Right lobe of liver (tissue), 6 donors: ENCODE results near the gene COX6B2. TPM values are rescaled to one million over a fixed set of nuclear protein-coding genes. Genes with fewer than 3 reads are reported as not detected.

Source experiments
- ATAC-seq, 4 donors: fragments of 200-7000 bp; cut with Tn5 transposase; one replicate each; pipeline ENCODE4 v1.9.1; 2020; ENCODE audit warnings: mild to moderate bottlenecking in 4 of 4, moderate library complexity in 4 of 4
- DNase-seq, 3 donors: peaks; one replicate each; pipeline ENCODE4 v3.0.0-alpha.2; 2020
- H3K27ac ChIP-seq, 3 donors: fragments of 200-600 bp; one replicate each; pipeline ENCODE4 v1.8.0; 2022
- H3K27me3 ChIP-seq, 2 donors: fragments of 200-600 bp; one replicate each; pipeline ENCODE4 v1.8.0; 2022
- H3K36me3 ChIP-seq, 4 donors: fragments of 200-600 bp; sonication (generic) in 1 of 4; one replicate each; pipeline versions ENCODE4 v1.5.1 to v1.8.0; 2017 to 2022; ENCODE audit warnings: control low read depth in 1 of 4
- H3K4me1 ChIP-seq, 4 donors: fragments of 200-600 bp; sonication (generic) in 1 of 4; one replicate each; pipeline versions ENCODE4 v1.5.1 to v1.8.0; 2017 to 2022; ENCODE audit warnings: control low read depth in 1 of 4
- H3K4me3 ChIP-seq, 3 donors: fragments of 200-600 bp; one replicate each; pipeline ENCODE4 v1.8.0; 2022
- H3K9me3 ChIP-seq, 4 donors: fragments of 200-600 bp; sonication (generic) in 1 of 4; one replicate each; pipeline versions ENCODE4 v1.5.1 to v1.8.0; 2017 to 2022; ENCODE audit warnings: control low read depth in 1 of 4
- CTCF ChIP-seq, 4 donors: fragments of 200-600 bp in 3 of 4; fragments of 450-650 bp in 1 of 4; IDR thresholded peaks; one replicate each; pipeline versions ENCODE4 v1.5.1 to v1.8.0; 2016 to 2022; ENCODE audit warnings: antibody characterized with exemption in 4 of 4, mild to moderate bottlenecking in 2 of 4
- POLR2A ChIP-seq: fragments of 450-650 bp; IDR thresholded peaks from one replicate; pipeline ENCODE4 v1.6.1; 2017; ENCODE audit warnings: antibody characterized with exemption, mild to moderate bottlenecking
- WGBS: methylation state at CpG from one replicate; pipeline ENCODE4 v1.1.6; 2018; ENCODE audit warnings: low coverage, low lambda C conversion rate; ENCODE audit not compliant: insufficient coverage; ENCODE audit errors: missing lambda C conversion rate; 5-methylcytosine and 5-hydroxymethylcytosine counted together
- intact Hi-C, 2 donors: fragments of 100-400 bp; cut with DNase I; formaldehyde crosslinking; loops; one replicate each; pipeline versions ENCODE4 v1.11.2 to v1.14.1; 2022
- total RNA-seq, 6 experiments: library from RNA; depleted of rRNA in 2 of 6; stranded (reverse); fragments of >200 nt in 2 of 6; fragmentation: NEBNext Ultra II Directional in 3 of 6; extraction: Animal tissue kit (Norgen Biotek cat#: 25700) in 3 of 6; gene quantifications; one replicate each; pipeline versions ENCODE4 v1.1.0 to v1.2.4, GENCODE V29; 2016 to 2023
- donor health status: DM: no; HTN: yes; CAD: no.
- donor health status: DM: no; HTN: no; CAD: no.
- donor health status: DM: no; HTN: no; CAD: no.
- donor health status: DM: no; HTN: yes; CAD: no.
- donor health status: DM: no; HTN: yes; CAD: no.

COX6B2 gene
- total RNA-seq, 6 experiments from 2014 or later: not detected

GRCh38 chr19:55299991-55300390, 54.5 kb downstream of the COX6B2 start:
- H3K9me3 ChIP-seq: no peaks in the 10 kb centered on the region
- H3K27me3 ChIP-seq: no peaks in the 10 kb centered on the region
- TF ChIP-seq POLR2A (no peak), CTCF (IDR thresholded peaks at IDR 0.05) (no peak)
- H3K4me3 ChIP-seq: no peak overlapping the region
- 69% methylated on average over 4 of the region's 10 CpGs for WGBS
- ATAC-seq: no peak
- H3K36me3 ChIP-seq: no peaks in the 10 kb centered on the region
- DNase-seq: no peak
- intact Hi-C loops: loop anchor here (10.0 kb wide), 3 partner anchors 75 to 115 kb away; partner anchors contain the start of genes IL11 (in 1 of the 2), TMEM190 (in 1 of the 2) and UBE2S (in 1 of the 2)
- H3K4me1 ChIP-seq: no peaks in the 10 kb centered on the region
- no peak overlapping the region for H3K27ac ChIP-seq

Other genes with a start within 250 kb of the COX6B2 start
- gene PPP1R12C, start 237.1 kb downstream of the COX6B2 start, total RNA-seq: 10 to 100 TPM; 35.6 to 48.1 (median 41.7) TPM
- gene TNNT1, start 205.5 kb downstream of the COX6B2 start, total RNA-seq: 10 to 100 TPM in 1 of 6 experiments, 1 to 10 TPM in 3, not detected in 2; 1.2 to 10.9 (median 1.6) TPM
- under 1 TPM in 3 of 6 experiments, not detected in 3; 0.43 to 0.83 (median 0.62) TPM for gene TNNI3, start 197.0 kb downstream of the COX6B2 start, total RNA-seq
- gene DNAAF3, start 188.1 kb downstream of the COX6B2 start, total RNA-seq: 1 to 10 TPM in 2 of 6 experiments, under 1 TPM in 4; 0.22 to 4.3 (median 0.49) TPM
- gene SYT5, start 174.4 kb downstream of the COX6B2 start, total RNA-seq: 1 to 10 TPM in 1 of 6 experiments, under 1 TPM in 1, not detected in 4; 0.06 to 1.7 TPM
- 10 to 100 TPM in 3 of 6 experiments, 1 to 10 TPM in 3; 4.2 to 25.9 (median 12.9) TPM for gene PTPRH, start 145.2 kb downstream of the COX6B2 start, total RNA-seq
- 10 to 100 TPM in 5 of 6 experiments, 1 to 10 TPM in 1; 8.8 to 22.2 (median 14.0) TPM for gene TMEM86B, start 126.0 kb downstream of the COX6B2 start, total RNA-seq
- gene PPP6R1, start 95.7 kb downstream of the COX6B2 start, total RNA-seq: 10 to 100 TPM; 26.4 to 39.6 (median 30.2) TPM
- 10 to 100 TPM; 11.3 to 28.3 (median 15.6) TPM for gene HSPBP1, start 74.6 kb downstream of the COX6B2 start, total RNA-seq
- gene BRSK1, start 70.7 kb downstream of the COX6B2 start, total RNA-seq: under 1 TPM in 3 of 6 experiments, not detected in 3; 0.20 to 0.29 (median 0.24) TPM
- 1 to 10 TPM; 1.1 to 5.6 (median 2.2) TPM for gene TMEM150B, start 29.4 kb downstream of the COX6B2 start, total RNA-seq
- 1 to 10 TPM; 2.3 to 5.3 (median 3.7) TPM for gene KMT5C, start 14.8 kb downstream of the COX6B2 start, total RNA-seq
- not detected for gene GARIN5B, start 8.5 kb upstream of the COX6B2 start, total RNA-seq
- not detected for gene IL11, start 15.7 kb upstream of the COX6B2 start, total RNA-seq
- not detected for gene TMEM190, start 22.1 kb upstream of the COX6B2 start, total RNA-seq
- 10 to 100 TPM; 10.8 to 19.7 (median 14.8) TPM for gene TMEM238, start 29.6 kb upstream of the COX6B2 start, total RNA-seq
- 100 to 1,000 TPM; 305 to 530 (median 455) TPM for gene RPL28, start 31.2 kb upstream of the COX6B2 start, total RNA-seq
- gene UBE2S, start 53.1 kb upstream of the COX6B2 start, total RNA-seq: 10 to 100 TPM in 3 of 6 experiments, 1 to 10 TPM in 3; 4.3 to 16.4 (median 9.1) TPM
- under 1 TPM in 1 of 6 experiments, not detected in 5; 0.04 TPM for gene SHISA7, start 88.6 kb upstream of the COX6B2 start, total RNA-seq
- gene ISOC2, start 106.9 kb upstream of the COX6B2 start, total RNA-seq: 100 to 1,000 TPM in 3 of 6 experiments, 10 to 100 TPM in 3; 69.4 to 222 (median 100) TPM
- not detected for gene C19orf85, start 110.0 kb upstream of the COX6B2 start, total RNA-seq
- gene ZNF628, start 121.9 kb upstream of the COX6B2 start, total RNA-seq: 1 to 10 TPM; 3.4 to 9.2 (median 4.4) TPM
- 1 to 10 TPM; 2.5 to 6.0 (median 3.9) TPM for gene NAT14, start 130.5 kb upstream of the COX6B2 start, total RNA-seq
- gene SSC5D, start 133.7 kb upstream of the COX6B2 start, total RNA-seq: 1 to 10 TPM in 4 of 6 experiments, under 1 TPM in 2; 0.35 to 1.6 (median 1.2) TPM
- gene SBK2, start 182.4 kb upstream of the COX6B2 start, total RNA-seq: not detected
- gene SBK3, start 190.8 kb upstream of the COX6B2 start, total RNA-seq: under 1 TPM in 2 of 6 experiments, not detected in 4; 0.33 to 0.56 TPM
- gene ZNF579, start 226.1 kb upstream of the COX6B2 start, total RNA-seq: 1 to 10 TPM; 1.9 to 4.6 (median 3.6) TPM
- 10 to 100 TPM in 1 of 6 experiments, 1 to 10 TPM in 5; 3.0 to 13.1 (median 5.1) TPM for gene FIZ1, start 244.8 kb upstream of the COX6B2 start, total RNA-seq
- gene ZNF524, start 245.6 kb upstream of the COX6B2 start, total RNA-seq: 10 to 100 TPM in 4 of 6 experiments, 1 to 10 TPM in 2; 8.2 to 21.0 (median 11.3) TPM